ENCODE data around the gene ARID1B.

Gene ARID1B

DNA sequence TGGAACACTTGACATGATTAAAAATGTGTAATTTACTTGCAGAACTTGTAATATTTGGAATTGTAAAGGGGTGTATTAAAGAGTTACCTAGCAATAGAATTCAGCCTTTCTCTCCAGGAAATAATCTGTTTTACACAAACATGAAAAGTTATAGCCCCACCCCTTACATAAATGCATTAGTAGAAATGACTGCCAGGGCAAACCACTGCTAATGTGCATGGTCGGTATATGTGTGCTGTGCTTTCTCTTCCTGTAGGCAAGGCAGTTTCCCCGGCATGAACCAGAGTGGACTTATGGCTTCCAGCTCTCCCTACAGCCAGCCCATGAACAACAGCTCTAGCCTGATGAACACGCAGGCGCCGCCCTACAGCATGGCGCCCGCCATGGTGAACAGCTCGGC lies 389.6 kb downstream of the ARID1B start:
- FAIRE-seq (no peak), DNase-seq (ENCODE audit: insufficient read length, low spot score) (no peak)

DNA sequence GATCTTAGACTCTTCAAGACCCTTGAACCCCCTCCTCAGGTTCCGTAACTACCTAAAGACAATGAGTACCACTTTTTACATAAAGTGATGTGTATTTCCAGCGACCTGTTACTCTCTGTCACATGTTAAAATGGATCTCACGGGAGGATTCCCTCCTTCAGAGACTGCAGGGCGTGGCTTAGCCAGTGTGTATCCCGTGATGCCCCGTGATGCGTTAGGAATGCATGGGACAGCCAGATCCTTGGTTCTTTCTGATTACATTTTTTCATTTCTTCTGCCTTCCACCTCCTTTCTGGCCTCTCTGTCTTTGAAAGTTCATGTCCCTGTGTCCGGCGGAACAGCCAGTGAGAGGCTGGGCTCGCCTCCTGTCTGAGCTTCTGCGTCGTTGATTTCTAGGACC lies 390.7 kb downstream of the ARID1B start:
- no peak for FAIRE-seq

DNA sequence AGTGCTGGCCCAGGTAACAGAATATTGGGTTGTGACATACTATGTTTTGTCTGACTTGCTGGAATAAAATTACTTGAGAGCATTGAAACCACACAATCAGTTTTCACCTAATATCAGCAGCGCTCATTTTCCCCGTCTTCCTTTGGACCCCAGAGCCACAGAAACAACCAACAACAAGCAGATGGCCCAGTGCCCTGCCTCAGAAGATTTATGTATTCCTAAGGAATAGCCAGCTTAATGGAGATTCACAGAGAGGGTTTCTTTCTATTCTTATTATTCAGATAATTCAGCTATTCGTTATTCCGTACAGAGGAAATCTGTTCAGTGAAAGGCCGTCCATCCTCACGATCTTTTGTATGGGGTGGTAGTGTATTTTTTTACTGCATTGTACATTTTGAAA lies 391.3 kb downstream of the ARID1B start:
- no peak for FAIRE-seq

More for the DNA sequence above, 390.7 kb downstream of the ARID1B start:
- no peak for DNase-seq (ENCODE audit: insufficient read length, low spot score)

DNA sequence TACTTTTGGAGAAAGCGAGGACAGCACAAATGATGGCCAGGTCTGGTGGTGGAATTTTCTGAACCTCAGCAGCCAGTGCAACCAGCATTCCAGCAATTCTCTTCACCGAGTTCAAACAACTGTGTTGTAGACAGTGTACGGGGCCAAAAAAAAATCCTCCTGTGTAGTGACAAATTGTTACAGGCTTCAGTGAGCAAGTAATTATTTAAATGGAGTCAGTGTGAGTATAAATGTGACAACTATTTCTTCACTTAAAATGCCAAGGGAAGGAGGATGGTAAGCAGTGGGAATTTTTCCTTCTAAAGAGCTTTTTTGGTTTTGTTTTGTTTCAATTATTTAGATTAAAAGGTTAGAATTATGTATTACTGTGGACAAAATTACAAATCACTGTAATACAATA lies 392.0 kb downstream of the ARID1B start:
- DNase-seq (ENCODE audit: insufficient read length, low spot score) = no peak
- no peak for FAIRE-seq

More for the DNA sequence above, 391.3 kb downstream of the ARID1B start:
- no peak for DNase-seq (ENCODE audit: insufficient read length, low spot score)

DNA sequence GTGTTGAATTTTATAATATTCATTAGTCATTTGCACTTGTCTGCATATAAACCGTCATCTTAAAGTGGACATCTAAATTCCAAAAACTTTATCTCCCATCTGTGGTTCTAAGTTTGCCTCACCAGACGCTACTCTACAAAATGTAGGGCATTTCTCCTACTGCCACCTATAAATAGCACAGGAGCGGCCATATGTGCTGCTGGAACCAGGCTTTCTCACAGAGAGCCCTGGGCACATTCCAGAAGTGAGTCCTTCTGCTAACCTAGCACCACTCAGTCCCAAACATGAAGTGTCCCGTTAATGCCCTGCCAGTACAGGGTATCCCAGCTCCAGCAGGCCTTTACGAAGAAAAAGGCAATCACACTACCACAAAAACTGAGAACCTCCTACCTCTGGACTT lies 392.5 kb downstream of the ARID1B start:
- no peak for DNase-seq (ENCODE audit: insufficient read length, low spot score)
- FAIRE-seq = no peak

DNA sequence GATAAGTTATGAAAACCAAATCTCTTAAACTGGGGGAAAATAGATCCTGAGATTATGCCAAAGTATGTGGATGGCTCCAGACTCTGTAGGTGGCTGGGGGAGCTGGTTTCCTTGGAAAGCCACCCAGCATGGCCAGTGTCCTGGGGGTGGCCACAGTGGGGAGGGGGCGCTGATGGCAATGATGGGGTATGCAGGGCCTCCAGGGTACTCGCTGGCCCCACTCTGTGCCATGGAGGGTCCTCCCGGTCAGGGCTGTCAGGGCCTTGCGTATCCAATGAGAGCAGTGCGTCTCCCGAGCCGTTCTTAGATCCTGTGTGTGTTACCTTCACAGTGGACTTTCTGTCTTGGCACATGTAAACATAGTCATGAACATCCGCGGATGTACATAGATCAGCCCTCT lies 393.4 kb downstream of the ARID1B start:
- FAIRE-seq = no peak
- DNase-seq (ENCODE audit: insufficient read length, low spot score) = no peak

DNA sequence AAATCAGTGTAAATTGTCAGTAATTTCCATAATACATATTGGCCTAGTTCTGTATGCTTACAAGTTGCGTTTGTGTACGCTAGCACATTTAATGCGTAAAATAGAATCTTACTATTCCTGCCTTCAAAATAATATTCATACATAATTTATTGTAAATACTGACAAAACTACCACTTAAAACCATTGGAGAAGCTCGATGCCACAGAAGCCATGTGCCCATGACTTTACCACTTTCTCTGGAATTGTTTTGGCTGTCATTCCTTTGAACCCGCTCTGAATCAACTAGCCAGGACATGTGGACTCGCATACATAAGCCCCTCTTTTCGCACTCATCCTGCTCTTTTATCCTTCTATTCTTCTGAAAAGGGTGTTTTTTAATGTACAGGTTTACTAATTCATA lies 394.6 kb downstream of the ARID1B start:
- FAIRE-seq (no peak), DNase-seq (ENCODE audit: insufficient read length, low spot score) (no peak)

DNA sequence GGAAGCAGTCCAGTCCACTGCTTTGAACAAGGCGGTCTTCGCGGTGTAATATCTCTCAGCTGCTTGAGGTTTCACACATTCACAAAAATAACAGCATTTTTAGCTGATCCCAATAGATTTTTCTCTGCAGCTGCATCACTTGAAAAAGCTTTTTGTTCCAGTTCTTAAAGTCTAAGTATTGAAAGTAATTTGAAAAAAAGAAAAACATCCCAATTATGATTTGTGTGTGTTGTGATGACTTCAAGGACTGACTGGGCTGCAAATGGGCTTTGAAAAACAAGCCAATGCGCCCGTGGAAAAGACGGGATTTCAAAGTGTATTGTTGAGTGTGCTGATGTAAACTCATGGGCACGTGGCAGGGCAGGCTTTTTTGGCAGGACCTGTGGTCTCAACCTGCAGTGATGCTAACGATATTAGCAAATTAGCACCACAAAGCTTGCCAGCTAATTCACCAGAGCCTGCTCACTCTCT lies 395.1 kb downstream of the ARID1B start:
- DNase-seq (ENCODE audit: insufficient read length, low spot score) (no peak), FAIRE-seq (no peak)

DNA sequence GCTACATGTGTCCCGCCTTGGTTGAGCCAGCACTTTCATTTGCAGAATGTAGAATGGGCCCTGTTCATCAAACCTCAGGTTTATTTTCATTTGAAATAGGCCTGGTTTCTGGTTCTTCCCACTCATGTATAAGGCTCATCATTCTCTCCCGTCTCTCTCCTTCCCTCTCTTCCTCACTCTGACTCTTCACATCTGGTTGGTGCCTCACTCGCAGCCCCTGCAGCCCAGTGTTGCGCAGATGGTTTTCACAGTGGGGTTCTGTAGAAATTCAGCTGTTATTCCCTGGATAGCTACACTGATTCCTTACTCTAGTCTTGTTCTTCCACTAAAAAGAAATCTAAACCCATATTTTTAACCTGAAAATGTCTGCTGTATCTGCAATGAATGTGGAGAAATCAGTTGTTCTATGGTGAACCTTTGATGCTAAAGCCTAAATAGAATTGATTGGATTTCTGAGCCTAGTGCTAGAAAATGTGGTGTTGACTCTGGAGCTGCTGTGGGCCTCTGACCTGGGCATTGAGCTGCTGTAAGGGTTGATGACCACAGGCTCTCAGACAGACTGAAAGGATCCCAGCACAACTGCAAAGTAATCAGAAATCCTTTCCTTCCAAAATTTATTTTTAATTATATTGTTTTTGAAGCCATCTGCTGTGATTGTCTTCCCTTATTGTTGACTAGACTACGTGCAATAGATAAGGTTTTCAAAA lies 395.8 kb downstream of the ARID1B start:
- DNase-seq (ENCODE audit: insufficient read length, low spot score) (no peak), FAIRE-seq (no peak)

DNA sequence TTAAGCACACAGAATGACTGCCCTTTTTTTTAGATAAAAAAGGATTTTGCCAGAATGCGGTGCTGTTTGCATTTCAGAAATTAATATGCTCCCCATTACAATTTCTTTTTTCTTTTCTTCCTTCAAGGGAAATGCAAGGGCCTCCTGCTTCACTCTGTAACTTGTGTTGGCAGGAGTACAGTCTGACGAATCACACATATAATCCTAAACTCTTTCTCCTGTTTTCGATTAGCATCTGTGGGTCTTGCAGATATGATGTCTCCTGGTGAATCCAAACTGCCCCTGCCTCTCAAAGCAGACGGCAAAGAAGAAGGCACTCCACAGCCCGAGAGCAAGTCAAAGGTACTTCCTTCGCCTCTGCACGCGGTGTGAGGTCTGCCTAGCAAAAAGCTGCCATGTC lies 396.6 kb downstream of the ARID1B start:
- DNase-seq (ENCODE audit: insufficient read length, low spot score) = no peak
- FAIRE-seq = no peak

DNA sequence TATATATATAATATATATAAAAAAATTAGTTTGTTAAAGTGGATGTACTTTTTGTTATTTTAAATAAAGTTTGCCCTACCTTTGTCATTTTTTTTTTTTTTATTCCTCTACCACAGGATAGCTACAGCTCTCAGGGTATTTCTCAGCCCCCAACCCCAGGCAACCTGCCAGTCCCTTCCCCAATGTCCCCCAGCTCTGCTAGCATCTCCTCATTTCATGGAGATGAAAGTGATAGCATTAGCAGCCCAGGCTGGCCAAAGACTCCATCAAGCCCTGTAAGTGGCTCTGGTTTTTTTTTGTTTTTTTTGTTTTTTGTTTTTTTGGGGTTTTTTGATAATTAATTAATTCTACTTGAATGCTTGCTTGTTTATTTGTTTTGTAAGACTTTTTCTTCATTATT lies 397.6 kb downstream of the ARID1B start:
- DNase-seq (ENCODE audit: insufficient read length, low spot score) (no peak), FAIRE-seq (no peak)

DNA sequence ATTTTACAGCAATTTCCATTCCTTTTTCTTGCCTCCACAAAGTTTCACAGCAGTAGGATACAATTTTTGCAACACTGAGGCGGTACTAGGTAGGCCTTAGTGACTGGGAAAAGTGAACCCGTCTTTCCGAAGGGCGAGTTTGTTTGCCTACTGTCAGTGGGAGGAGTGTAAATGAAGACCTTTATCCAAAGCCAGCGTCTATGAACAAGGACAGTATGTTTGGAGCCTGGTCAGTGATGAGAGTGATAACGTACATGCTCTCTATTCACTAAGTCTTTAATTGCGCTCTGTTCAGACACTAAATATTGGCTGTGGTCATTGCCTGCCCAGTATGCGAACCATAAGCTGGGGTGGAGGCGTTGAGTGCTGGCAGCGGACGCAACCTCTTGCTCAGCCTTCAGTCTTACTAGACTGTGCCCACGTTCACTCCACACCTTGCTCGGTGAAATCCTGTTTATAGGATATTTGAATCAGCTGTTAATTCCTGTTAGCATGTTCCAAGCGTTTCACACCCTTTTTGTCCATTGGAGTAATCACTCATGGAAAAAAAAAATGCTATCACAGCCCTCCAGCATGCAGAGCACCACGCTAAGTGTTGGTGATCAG lies 400.7 kb downstream of the ARID1B start:
- DNase-seq (ENCODE audit: insufficient read length, low spot score) = no peak

DNA sequence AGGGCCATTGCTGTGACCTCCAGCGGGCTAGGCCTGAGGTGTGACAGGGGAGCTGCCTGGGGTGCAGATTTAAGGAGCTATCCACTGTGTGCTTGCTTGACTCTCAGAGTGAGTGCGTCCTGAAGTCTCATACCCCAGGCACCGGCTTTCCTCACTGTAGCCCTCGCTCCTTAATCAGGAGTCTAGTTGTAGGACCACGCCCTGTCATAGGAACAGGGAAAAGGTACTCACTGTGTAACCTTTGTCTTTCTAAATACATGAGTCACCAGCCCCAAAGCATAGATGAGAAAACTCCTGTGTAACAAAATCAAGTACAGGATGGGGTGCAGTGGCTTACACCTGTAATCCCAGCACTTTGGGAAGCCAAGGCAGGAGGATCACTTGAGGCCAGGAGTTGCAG lies 404.5 kb downstream of the ARID1B start:
- DNase-seq (ENCODE audit: insufficient read length, low spot score) (no peak), FAIRE-seq (no peak)

More for the DNA sequence above, 400.7 kb downstream of the ARID1B start:
- FAIRE-seq = no peak

DNA sequence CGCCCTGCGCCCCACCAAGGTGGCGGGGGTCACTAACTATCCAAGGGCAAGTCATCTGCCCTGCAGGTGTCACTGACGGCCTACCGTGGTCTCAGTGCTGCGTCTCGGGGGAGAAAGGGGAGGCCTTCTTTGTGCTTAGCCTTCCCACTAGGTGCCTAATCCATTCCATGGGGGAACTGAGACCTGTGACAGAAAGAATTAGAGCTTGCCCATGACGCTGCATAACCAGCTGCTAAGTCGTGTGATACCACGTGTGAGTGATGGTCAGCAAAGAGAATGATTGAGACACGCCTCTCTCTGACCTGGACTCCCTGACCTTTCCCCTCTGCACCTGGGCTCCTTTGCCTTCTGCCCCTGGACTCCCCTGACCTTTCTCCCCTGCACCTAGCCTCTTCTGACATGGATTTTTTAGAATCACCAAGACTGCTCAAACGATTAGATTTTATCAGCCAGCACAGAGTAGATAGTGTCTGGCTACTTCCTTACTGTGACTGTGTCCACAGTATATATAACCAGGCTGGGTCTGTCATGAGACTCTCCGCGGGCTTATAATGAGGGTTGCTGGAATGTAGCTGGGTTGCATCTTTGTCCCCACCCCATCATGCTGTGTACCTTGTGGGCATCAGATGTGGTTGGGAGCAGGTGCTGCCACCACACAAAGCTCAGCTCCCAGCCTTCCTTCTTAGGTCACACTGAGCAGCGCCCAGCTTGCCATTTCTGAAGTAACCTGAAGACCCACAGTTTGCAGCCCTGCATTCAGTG lies 405.5 kb downstream of the ARID1B start:
- FAIRE-seq (no peak), DNase-seq (ENCODE audit: insufficient read length, low spot score) (no peak)

DNA sequence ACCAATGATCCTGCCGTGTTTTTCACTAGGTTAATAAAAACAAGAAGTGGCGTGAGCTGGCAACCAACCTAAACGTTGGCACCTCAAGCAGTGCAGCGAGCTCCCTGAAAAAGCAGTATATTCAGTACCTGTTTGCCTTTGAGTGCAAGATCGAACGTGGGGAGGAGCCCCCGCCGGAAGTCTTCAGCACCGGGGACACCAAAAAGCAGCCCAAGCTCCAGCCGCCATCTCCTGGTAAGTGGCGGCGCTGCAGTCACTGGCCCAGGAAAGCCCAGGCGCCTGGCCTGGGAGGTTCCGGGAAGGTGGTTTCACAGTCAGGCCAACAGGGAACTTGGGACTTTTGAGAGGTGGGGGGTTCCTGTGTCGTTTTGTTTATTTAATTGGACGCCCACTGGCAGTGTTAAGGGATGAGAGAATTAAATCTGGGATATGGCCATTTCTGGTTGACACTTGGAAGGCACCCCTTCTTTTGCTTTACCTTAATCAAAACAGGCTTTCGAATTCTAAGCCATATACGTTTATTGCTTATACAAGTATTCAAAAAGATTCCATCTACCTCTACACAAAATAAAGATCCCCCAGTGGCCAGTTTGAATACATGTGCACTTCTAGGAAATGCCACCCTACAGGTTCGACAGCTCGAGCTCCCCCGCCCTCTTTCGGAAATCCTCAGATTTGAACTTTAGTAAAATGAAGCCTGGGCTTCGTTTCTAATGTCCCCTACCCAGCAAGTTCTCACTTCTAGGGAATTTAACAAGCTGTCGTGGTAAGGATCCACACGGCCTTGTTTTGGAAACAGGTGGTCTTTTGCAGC lies 407.2 kb downstream of the ARID1B start:
- FAIRE-seq (no peak), DNase-seq (ENCODE audit: insufficient read length, low spot score) (peak; percentile 33)

DNA sequence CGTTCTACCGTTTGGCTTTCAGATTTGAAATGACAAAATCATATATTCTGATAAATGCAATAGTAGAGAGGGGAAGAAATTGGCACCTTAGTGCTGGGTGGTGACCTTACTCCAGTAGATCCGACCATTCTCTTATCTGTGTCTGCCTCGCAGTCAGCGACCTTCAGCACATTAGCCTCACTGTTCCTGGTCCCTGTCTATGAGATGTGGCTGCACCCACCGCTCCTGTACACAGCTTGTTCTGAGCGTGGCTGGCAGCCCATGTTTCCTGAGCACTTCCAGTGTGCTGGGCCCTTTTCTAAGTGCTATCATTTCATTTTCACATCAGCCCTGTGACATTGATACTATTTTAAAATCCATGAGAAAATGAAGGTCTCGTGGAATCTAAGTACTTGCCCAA lies 408.0 kb downstream of the ARID1B start:
- FAIRE-seq = no peak
- DNase-seq (ENCODE audit: insufficient read length, low spot score) = no peak

DNA sequence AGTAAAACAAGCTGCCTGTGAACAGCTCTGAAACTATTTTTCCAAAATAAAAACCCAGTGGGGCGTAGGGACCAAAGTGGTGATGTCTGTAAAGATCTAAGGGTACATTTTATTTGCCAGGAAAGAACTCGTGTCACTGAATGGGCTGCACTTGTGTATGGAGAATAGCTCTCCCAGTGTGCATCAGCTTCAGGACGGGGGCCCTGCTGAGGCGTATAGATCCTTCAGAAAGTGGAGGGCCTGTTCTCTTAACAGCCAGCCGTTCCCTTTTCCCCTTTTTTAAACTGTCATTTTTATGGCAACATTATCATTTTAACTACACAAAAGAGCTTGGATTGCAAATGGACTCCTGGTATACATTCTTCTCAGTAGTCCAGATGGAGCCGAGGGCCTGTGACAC lies 408.8 kb downstream of the ARID1B start:
- FAIRE-seq (no peak), DNase-seq (ENCODE audit: insufficient read length, low spot score) (no peak)

DNA sequence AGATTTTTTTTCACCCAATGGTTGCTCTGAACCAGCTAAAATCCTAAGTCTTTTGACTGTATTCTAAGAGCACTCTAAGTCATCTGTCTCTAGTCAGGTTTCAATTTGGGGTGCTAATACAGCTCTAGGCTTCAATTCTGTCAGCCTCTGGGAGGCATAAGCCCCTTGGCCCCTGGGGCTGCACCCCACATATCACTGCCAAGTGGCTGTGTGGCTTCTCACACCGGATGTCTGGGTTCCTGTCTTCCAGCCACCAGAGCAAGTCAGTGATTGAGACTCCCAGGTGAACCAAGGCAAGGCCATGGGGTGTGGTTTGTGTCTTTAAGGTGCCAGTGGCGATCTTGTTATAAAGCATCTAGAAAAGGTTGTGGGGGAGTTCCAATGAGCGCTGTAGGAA lies 409.6 kb downstream of the ARID1B start:
- FAIRE-seq (no peak), DNase-seq (ENCODE audit: insufficient read length, low spot score) (no peak)

DNA sequence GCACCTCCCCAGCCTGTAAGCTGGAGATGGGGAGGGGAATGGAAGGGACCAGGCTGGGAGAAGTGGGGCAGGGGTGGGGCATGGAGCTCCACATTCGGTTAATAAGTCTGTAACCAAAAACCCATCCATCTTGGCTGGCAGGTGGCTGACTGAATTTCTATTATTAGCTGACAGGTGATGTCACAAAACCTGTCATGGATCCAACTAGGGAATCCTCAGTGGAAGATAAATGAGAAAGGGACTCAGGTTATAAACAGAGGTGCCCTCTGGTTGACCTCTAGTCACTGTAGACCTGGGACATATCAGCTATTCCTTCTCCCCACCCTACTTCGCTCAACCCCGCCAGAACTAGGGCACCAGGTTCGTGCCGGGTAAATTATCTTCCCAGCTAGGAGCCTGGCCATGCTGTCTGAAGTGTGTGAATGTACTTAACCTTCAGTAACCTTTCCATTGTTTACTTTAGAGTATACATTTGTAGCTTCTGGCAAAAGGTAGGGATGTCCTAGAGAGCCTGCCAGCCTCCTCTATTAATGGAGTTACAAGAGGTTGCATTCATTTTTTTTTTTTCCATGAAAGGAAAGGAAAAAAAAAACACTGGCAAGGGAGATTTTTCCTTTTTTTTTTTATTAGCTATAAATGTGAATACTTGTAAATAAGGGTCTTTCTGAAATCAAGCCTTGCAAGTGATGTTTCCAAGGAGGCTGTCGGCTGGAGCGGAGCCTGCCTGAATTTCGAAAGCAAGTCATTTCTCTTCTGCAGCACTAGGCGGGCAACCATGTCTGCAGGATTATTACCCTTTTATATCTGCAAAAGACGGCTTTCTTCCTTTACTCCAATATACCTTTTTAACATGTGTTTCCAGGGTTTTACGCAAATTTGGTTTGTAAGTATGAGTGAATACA lies 410.3 kb downstream of the ARID1B start:
- DNase-seq (ENCODE audit: insufficient read length, low spot score) = no peak
- no peak for FAIRE-seq

DNA sequence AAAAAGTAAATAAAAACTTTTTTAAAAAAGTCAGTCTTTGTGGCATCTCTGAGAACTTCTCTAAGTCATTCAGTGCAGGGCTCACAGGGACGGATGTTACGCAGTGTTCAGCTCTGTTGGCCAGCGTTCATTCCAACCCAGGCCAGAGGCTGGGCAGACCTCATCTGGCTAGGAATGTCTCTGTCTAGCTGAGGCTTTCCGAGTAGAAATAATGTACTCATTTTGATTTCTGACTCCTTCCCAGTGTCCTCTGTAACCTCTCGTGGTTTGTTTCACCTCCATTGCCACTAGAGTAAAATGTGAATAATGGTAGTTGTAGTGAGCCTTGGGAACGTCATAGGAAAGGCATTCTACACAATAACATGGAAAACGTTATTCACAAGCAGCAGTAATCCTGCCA lies 411.0 kb downstream of the ARID1B start:
- DNase-seq (ENCODE audit: insufficient read length, low spot score) = no peak
- FAIRE-seq = no peak

Data from GM19239 (cell line).